Astrocyte (in vitro differentiated cells and primary cell): Measurements from ENCODE around the gene IP6K1. TPM values are rescaled to one million over a fixed set of nuclear protein-coding genes. Genes with fewer than 3 reads are reported as not detected.

ENCODE experiments used
- DNase-seq: peaks from one replicate; pipeline ENCODE4 v3.0.0-alpha.2; 2010; ENCODE audit warnings: low read depth
- FAIRE-seq: peaks from 2 replicates; lab custom pipeline; 2011; peaks lifted over from hg19 to GRCh38; lab: Jason Lieb, UNC
- H2AFZ ChIP-seq: 2 replicates; pipeline ENCODE4 v1.6.0; 2012; ENCODE audit warnings: low read depth, low read length, inconsistent platforms
- H3K27ac ChIP-seq: 2 replicates; pipeline ENCODE4 v1.5.1; 2011; ENCODE audit warnings: low read depth, low read length, inconsistent platforms
- H3K27me3 ChIP-seq: 2 replicates; pipeline ENCODE4 v1.6.0; 2011; ENCODE audit warnings: low read length, inconsistent platforms; ENCODE audit not compliant: insufficient read depth
- H3K36me3 ChIP-seq: 2 replicates; pipeline ENCODE4 v1.5.1; 2011; ENCODE audit warnings: low read length, inconsistent platforms; ENCODE audit not compliant: insufficient read depth
- H3K4me1 ChIP-seq: 2 replicates; pipeline ENCODE4 v1.5.1; 2011; ENCODE audit warnings: low read length, inconsistent platforms; ENCODE audit not compliant: insufficient read depth
- H3K4me2 ChIP-seq: 2 replicates; pipeline ENCODE4 v1.6.0; 2012; ENCODE audit warnings: low read length, inconsistent platforms
- H3K4me3 ChIP-seq: 2 replicates; pipeline ENCODE4 v1.5.1; 2011; ENCODE audit warnings: low read depth, mild to moderate bottlenecking, low read length, inconsistent platforms; ENCODE audit not compliant: insufficient read depth
- H3K79me2 ChIP-seq: 2 replicates; pipeline ENCODE4 v1.6.0; 2012; ENCODE audit warnings: mild to moderate bottlenecking, low read length, inconsistent platforms; ENCODE audit not compliant: insufficient read depth
- H3K9ac ChIP-seq: 2 replicates; pipeline ENCODE4 v1.6.0; 2012; ENCODE audit warnings: mild to moderate bottlenecking, low read length, inconsistent platforms
- H3K9me3 ChIP-seq: 2 replicates; pipeline ENCODE4 v1.5.1; 2012; ENCODE audit warnings: low read depth, mild to moderate bottlenecking, low read length, inconsistent platforms; ENCODE audit not compliant: insufficient read depth
- H4K20me1 ChIP-seq: 2 replicates; pipeline ENCODE4 v1.6.0; 2012; ENCODE audit warnings: low read length, inconsistent platforms; ENCODE audit not compliant: insufficient read depth
- H3K27ac Mint-ChIP-seq: one replicate; pipeline ENCODE4 v1.8.0; 2021; ENCODE audit warnings: mild to moderate bottlenecking, mixed read lengths; ENCODE audit not compliant: unreplicated experiment
- H3K27me3 Mint-ChIP-seq: one replicate; pipeline ENCODE4 v1.8.0; 2021; ENCODE audit warnings: low read depth, mixed read lengths; ENCODE audit not compliant: unreplicated experiment
- H3K36me3 Mint-ChIP-seq: one replicate; pipeline ENCODE4 v1.8.0; 2021; ENCODE audit warnings: low read depth, mixed read lengths; ENCODE audit not compliant: unreplicated experiment
- H3K4me1 Mint-ChIP-seq: one replicate; pipeline ENCODE4 v1.8.0; 2021; ENCODE audit warnings: low read depth, mixed read lengths; ENCODE audit not compliant: unreplicated experiment
- H3K4me3 Mint-ChIP-seq: one replicate; pipeline ENCODE4 v1.8.0; 2021; ENCODE audit warnings: mild to moderate bottlenecking, moderate library complexity, mixed read lengths; ENCODE audit not compliant: unreplicated experiment
- H3K9me3 Mint-ChIP-seq: one replicate; pipeline ENCODE4 v1.8.0; 2021; ENCODE audit warnings: mild to moderate bottlenecking, mixed read lengths; ENCODE audit not compliant: unreplicated experiment
- CTCF ChIP-seq: IDR thresholded peaks from 2 replicates; pipeline ENCODE4 v1.5.1; 2011; ENCODE audit warnings: low read depth, mild to moderate bottlenecking, inconsistent platforms, low read length, moderate library complexity; ENCODE audit not compliant: insufficient read depth
- EZH2 ChIP-seq: IDR thresholded peaks from 2 replicates; pipeline ENCODE4 v1.6.1; 2012; ENCODE audit warnings: mild to moderate bottlenecking, low read length, inconsistent platforms; ENCODE audit not compliant: insufficient read depth
- total RNA-seq: library from RNA; stranded (reverse); gene quantifications from 2 replicates; pipeline ENCODE4 v1.2.1, GENCODE V29; 2021

The IP6K1 gene
- total RNA-seq, 1 donor from 2014 or later, result 38.3 TPM

GRCh38 chr3:49724586-49724985 is 61.8 kb downstream of the IP6K1 start:
- no peak for DNase-seq
- H3K79me2 ChIP-seq, result peaks cover 33% of the 10 kb centered on the region
- H2AFZ ChIP-seq, result peak overlapping the region; percentile 63
- peak overlapping the region; percentile 81 for H3K27ac ChIP-seq
- Mint-ChIP-seq H3K36me3 (peaks cover 6% of the 10 kb centered on the region), H3K4me3 (peak overlapping the region; percentile 94), H3K9me3 (no peaks in the 10 kb centered on the region), H3K27me3 (no peaks in the 10 kb centered on the region), H3K27ac (peak overlapping the region; percentile 98), H3K4me1 (peaks cover 7% of the 10 kb centered on the region)
- H3K9ac ChIP-seq, result peak overlapping the region; percentile 99
- H3K4me3 ChIP-seq, result peak overlapping the region; percentile 97
- peaks cover 14% of the 10 kb centered on the region for H3K4me1 ChIP-seq
- peaks cover 27% of the 10 kb centered on the region for H4K20me1 ChIP-seq
- H3K36me3 ChIP-seq, result peaks cover 13% of the 10 kb centered on the region
- no peaks in the 10 kb centered on the region for H3K27me3 ChIP-seq
- FAIRE-seq, result no peak
- H3K9me3 ChIP-seq, result no peaks in the 10 kb centered on the region
- TF ChIP-seq CTCF (no peak), EZH2 (no peak)
- peak overlapping the region; percentile 86 for H3K4me2 ChIP-seq

- H3K27me3 Mint-ChIP-seq, result no peaks in the 10 kb centered on the region
- FAIRE-seq, result no peak
- Histone ChIP-seq H2AFZ (peak within 1 kb of the TSS; percentile 63), H4K20me1 (peaks cover 30% of the 10 kb centered on the region), H3K9me3 (no peaks in the 10 kb centered on the region), H3K36me3 (peaks cover 13% of the 10 kb centered on the region), H3K27ac (peak within 1 kb of the TSS; percentile 88), H3K4me3 (peak within 1 kb of the TSS; percentile 97), H3K27me3 (no peaks in the 10 kb centered on the region), H3K4me1 (peaks cover 20% of the 10 kb centered on the region), H3K79me2 (peaks cover 33% of the 10 kb centered on the region), H3K4me2 (peak within 1 kb of the TSS; percentile 86), H3K9ac (peak within 1 kb of the TSS; percentile 99)
- peak within 1 kb of the TSS; percentile 98 for H3K27ac Mint-ChIP-seq
- peak; percentile 88 for DNase-seq
- TF ChIP-seq EZH2, result no peak
- no peak for TF ChIP-seq CTCF
- H3K4me1 Mint-ChIP-seq, result peaks cover 7% of the 10 kb centered on the region
- peak within 1 kb of the TSS; percentile 94 for H3K4me3 Mint-ChIP-seq
- H3K36me3 Mint-ChIP-seq, result peaks cover 6% of the 10 kb centered on the region
- no peaks in the 10 kb centered on the region for H3K9me3 Mint-ChIP-seq
Observed at GRCh38 chr3:49723628-49724551, 62.5 kb downstream of the IP6K1 start, which contains the start of gene GMPPB. GMPPB (minus strand) TSS chr3:49723951; CDS start chr3:49723726, 225 bp downstream.

GRCh38 chr3:49723296-49723627 is 63.1 kb downstream of the IP6K1 start:
- Mint-ChIP-seq H3K9me3 (peaks cover 3% of the 10 kb centered on the region), H3K27ac (peak overlapping the region; percentile 94), H3K27me3 (no peaks in the 10 kb centered on the region), H3K4me1 (peaks cover 10% of the 10 kb centered on the region), H3K4me3 (peak overlapping the region; percentile 94), H3K36me3 (peaks cover 6% of the 10 kb centered on the region)
- Histone ChIP-seq H3K4me3 (peak overlapping the region; percentile 97), H3K27me3 (no peaks in the 10 kb centered on the region), H3K9me3 (no peaks in the 10 kb centered on the region), H3K36me3 (peaks cover 13% of the 10 kb centered on the region), H3K9ac (peak overlapping the region; percentile 99), H4K20me1 (peaks cover 37% of the 10 kb centered on the region), H2AFZ (peak overlapping the region; percentile 50), H3K79me2 (peaks cover 33% of the 10 kb centered on the region), H3K27ac (peak overlapping the region; percentile 88), H3K4me2 (peak overlapping the region; percentile 86), H3K4me1 (peaks cover 26% of the 10 kb centered on the region)
- no peak for TF ChIP-seq CTCF
- no peak for TF ChIP-seq EZH2
- no peak for FAIRE-seq
- peak; percentile 29 for DNase-seq
